Chondrocyte (in vitro differentiated cells): ENCODE measurements around the gene FAM193A. TPM values are rescaled to one million over a fixed set of nuclear protein-coding genes. Genes with fewer than 3 reads are reported as not detected.
"Not testable (repeated sequence)": the region's sequence is repeated elsewhere in the genome, so short reads cannot be mapped to it uniquely, and the experiment has no call there.

Experiments
- DNase-seq: peaks from one replicate; pipeline ENCODE4 v3.0.0; 2021; ENCODE audit warnings: mixed read lengths, low spot score
- H3K27ac Mint-ChIP-seq: one replicate; pipeline ENCODE4 v1.8.0; 2021; ENCODE audit warnings: mild to moderate bottlenecking, moderate library complexity, mixed read lengths; ENCODE audit not compliant: unreplicated experiment
- H3K27me3 Mint-ChIP-seq: 2 replicates; pipeline ENCODE4 v1.8.0; 2021; ENCODE audit warnings: low read depth, mixed read lengths
- H3K36me3 Mint-ChIP-seq: 2 replicates; pipeline ENCODE4 v1.8.0; 2021; ENCODE audit warnings: low read depth, mixed read lengths
- H3K4me1 Mint-ChIP-seq: 2 replicates; pipeline ENCODE4 v1.8.0; 2021; ENCODE audit warnings: low read depth, mild to moderate bottlenecking, mixed read lengths
- H3K4me3 Mint-ChIP-seq: one replicate; pipeline ENCODE4 v1.8.0; 2021; ENCODE audit warnings: mild to moderate bottlenecking, moderate library complexity, mixed read lengths; ENCODE audit not compliant: unreplicated experiment
- H3K9me3 Mint-ChIP-seq: 2 replicates; pipeline ENCODE4 v1.8.0; 2021; ENCODE audit warnings: low read depth, mixed read lengths
- total RNA-seq: library from RNA; stranded (reverse); gene quantifications from 3 replicates; pipeline ENCODE4 v1.2.1, GENCODE V29; 2021
- TF ChIP-seq, protein P1 (sequence below): fragments of 200-600 bp; sonication (generic); IDR thresholded peaks from 2 replicates; pipeline ENCODE4 v1.5.0; 2021; ENCODE audit warnings: antibody characterized with exemption, mild to moderate bottlenecking, moderate library complexity

Gene FAM193A
- total RNA-seq, 1 donor from 2014 or later, result 24.9 TPM

GRCh38 chr4:2615821-2616220 is 79.4 kb downstream of the FAM193A start:
- Mint-ChIP-seq H3K27ac (peak overlapping the region; percentile 11), H3K9me3 (no peaks in the 10 kb centered on the region), H3K4me3 (no peak overlapping the region), H3K27me3 (no peaks in the 10 kb centered on the region), H3K36me3 (no peaks in the 10 kb centered on the region), H3K4me1 (peaks cover 52% of the 10 kb centered on the region)
- peak; percentile 40 for DNase-seq
- TF ChIP-seq, protein P1, sequence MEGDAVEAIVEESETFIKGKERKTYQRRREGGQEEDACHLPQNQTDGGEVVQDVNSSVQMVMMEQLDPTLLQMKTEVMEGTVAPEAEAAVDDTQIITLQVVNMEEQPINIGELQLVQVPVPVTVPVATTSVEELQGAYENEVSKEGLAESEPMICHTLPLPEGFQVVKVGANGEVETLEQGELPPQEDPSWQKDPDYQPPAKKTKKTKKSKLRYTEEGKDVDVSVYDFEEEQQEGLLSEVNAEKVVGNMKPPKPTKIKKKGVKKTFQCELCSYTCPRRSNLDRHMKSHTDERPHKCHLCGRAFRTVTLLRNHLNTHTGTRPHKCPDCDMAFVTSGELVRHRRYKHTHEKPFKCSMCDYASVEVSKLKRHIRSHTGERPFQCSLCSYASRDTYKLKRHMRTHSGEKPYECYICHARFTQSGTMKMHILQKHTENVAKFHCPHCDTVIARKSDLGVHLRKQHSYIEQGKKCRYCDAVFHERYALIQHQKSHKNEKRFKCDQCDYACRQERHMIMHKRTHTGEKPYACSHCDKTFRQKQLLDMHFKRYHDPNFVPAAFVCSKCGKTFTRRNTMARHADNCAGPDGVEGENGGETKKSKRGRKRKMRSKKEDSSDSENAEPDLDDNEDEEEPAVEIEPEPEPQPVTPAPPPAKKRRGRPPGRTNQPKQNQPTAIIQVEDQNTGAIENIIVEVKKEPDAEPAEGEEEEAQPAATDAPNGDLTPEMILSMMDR, result no peak

DNA sequence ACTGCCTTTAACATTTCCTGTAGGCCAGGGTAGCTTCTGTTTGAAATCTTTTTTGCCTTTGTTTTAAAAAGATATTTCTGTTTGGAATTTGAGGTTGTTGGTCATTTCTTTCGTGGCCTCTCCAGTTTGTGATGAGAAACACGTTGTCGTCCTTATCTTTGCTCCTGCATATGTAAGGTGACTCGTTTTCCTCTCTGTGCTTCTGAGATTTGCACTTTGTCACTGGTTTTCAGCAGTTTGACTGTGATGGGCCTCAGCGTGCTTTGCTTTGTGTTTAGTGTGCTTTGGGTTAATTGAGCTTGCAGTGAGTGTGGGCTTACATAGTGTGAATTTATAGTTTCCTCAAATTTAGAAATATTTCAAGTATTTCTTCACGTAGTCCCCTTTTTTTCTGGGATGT is 81.5 kb downstream of the FAM193A start:
- Mint-ChIP-seq H3K9me3 (no peaks in the 10 kb centered on the region), H3K36me3 (no peaks in the 10 kb centered on the region), H3K27ac (peak overlapping the region; percentile 23), H3K27me3 (no peaks in the 10 kb centered on the region), H3K4me1 (peaks cover 50% of the 10 kb centered on the region), H3K4me3 (no peak overlapping the region)
- TF ChIP-seq, protein P1, result no peak
- DNase-seq, result no peak

DNA sequence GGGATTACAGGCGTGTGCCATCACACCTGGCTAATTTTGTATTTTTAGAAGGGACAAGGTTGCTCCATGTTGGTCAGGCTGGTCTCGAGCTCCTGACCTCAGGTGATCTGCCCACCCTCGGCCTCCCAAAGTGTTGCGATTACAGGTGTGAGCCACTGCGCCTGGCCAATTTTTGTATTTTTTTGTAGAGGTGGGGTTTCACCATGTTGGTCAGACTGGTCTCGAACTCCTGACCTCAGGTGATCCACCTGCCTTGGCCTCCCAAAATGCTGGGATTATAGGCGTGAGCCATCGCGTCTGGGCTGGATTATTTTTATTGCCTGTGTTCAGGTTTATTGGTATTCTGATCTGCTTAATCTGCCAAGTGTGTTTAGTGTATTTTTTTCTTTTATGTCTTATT is 82.3 kb downstream of the FAM193A start:
- H3K4me1 Mint-ChIP-seq, result peaks cover 54% of the 10 kb centered on the region
- not testable (repeated sequence) for H3K9me3 Mint-ChIP-seq, H3K4me3 Mint-ChIP-seq, H3K27me3 Mint-ChIP-seq, H3K36me3 Mint-ChIP-seq
- peak overlapping the region; percentile 17 for H3K27ac Mint-ChIP-seq
- DNase-seq, result peak; percentile 20

- no peaks in the 10 kb centered on the region for H3K36me3 Mint-ChIP-seq
- DNase-seq, result no peak
- H3K4me3 Mint-ChIP-seq, result no peak overlapping the region
- H3K27me3 Mint-ChIP-seq, result no peaks in the 10 kb centered on the region
- H3K4me1 Mint-ChIP-seq, result peaks cover 51% of the 10 kb centered on the region
- H3K9me3 Mint-ChIP-seq, result no peaks in the 10 kb centered on the region
- TF ChIP-seq, protein P1, result no peak
- peak overlapping the region; percentile 45 for H3K27ac Mint-ChIP-seq
Observed at GRCh38 chr4:2619459-2619858, 83.0 kb downstream of the FAM193A start.

GRCh38 chr4:2621419-2621818 is 85.0 kb downstream of the FAM193A start:
- H3K27ac Mint-ChIP-seq, result no peak overlapping the region
- TF ChIP-seq, protein P1, result no peak
- no peaks in the 10 kb centered on the region for H3K27me3 Mint-ChIP-seq
- H3K36me3 Mint-ChIP-seq, result peaks cover 4% of the 10 kb centered on the region
- H3K4me1 Mint-ChIP-seq, result peaks cover 39% of the 10 kb centered on the region
- no peak overlapping the region for H3K4me3 Mint-ChIP-seq
- H3K9me3 Mint-ChIP-seq, result no peaks in the 10 kb centered on the region
- no peak for DNase-seq

DNA sequence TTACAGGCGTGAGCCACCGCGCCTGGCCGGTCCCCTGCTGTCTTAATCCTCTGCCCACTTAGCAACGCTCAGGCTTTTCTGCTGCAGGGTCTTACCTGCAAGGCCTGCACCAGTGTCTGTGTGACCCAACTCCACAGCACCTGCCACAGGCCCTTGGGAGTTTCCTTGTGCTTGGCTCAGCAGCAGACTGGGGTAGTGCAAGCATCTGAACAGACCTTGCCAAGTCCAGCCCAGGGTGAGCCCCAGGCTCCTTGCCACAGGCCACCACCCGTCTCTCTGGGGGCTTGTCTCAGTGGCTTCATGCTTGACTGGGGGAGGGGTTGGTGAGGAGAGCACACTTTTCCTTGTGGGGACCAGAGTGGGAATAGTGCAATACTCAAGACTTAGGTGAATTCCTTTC is 87.0 kb downstream of the FAM193A start:
- Mint-ChIP-seq H3K4me1 (peaks cover 29% of the 10 kb centered on the region), H3K36me3 (peaks cover 6% of the 10 kb centered on the region), H3K4me3 (no peak overlapping the region), H3K27me3 (no peaks in the 10 kb centered on the region), H3K9me3 (no peaks in the 10 kb centered on the region), H3K27ac (peak overlapping the region; percentile 22)
- TF ChIP-seq, protein P1, result no peak
- no peak for DNase-seq
